Measurements from ENCODE around the gene WNK1. TPM values are rescaled to one million over a fixed set of nuclear protein-coding genes. Genes with fewer than 3 reads are reported as not detected.
"Not testable (repeated sequence)": the region's sequence is repeated elsewhere in the genome, so short reads cannot be mapped to it uniquely, and the experiment has no call there.

Gene WNK1
- total RNA-seq, result 100 to 1,000 TPM; 109 to 245 (median 135) TPM

DNA sequence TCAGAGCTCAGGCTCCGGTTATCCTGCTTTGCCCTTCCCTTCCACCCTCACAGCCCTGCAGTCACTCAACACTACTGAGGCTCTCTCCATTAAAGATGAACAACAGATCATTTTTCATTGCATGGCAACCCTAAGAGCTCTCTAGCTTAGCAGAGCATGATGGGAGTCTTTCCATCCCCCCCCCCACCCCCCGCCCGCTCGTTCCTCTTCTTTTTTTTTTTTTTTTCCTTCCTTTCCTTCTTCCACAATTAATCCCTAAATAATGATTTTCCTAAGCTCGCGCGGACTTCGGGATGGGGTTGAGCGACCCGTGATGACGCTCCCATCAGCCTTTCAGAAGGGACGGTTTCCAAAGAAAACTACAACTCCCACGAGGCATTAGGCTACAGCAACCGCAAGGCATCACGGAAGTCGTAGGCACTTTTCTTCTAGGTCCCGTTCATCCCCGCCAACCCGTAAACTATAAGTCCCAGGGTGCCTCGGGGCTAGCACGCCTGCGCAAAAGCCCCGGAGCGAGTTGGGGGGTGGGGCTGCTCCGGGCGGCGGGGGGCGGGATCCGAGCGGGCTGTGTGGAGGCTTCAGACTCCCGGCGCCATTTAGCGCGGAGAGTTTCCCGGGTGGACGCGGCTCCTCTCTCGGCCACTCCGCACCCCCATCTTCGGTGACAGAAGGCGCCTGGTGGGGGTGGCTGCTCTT is at the start of gene WNK1:
WNK1 (plus strand) TSS at position 581 of the 696 bp plus-strand sequence. CDS start 987 bp downstream, outside the sequence.
- 0 to 1% methylated on average over 4 to 16 of the region's 41 CpGs for WGBS, 2 donors (ENCODE audit: low coverage in 1 of 2)
- H3K4me1 ChIP-seq, result peaks cover 0 to 37% (median 18%) of the 10 kb centered on the region in 3 donors
- H3K27me3 ChIP-seq, result no peaks in the 10 kb centered on the region
- no peaks in the 10 kb centered on the region for H3K9me3 ChIP-seq
- H3K27ac ChIP-seq, result peak within 1 kb of the TSS; percentile 96 to 99 (median 98)
- ATAC-seq, result peak; percentile 92
- TF ChIP-seq CTCF (IDR thresholded peaks at IDR 0.05) (no peak), EP300 (IDR thresholded peaks at IDR 0.05) (no peak), POLR2A (IDR thresholded peaks at IDR 0.05) (peak; percentile 80 to 84), POLR2AphosphoS5 (IDR thresholded peaks at IDR 0.05) (peak; percentile 64)
- H3K4me3 ChIP-seq, result peak within 1 kb of the TSS; percentile 92 to 96
- no peaks in the 10 kb centered on the region for H3K36me3 ChIP-seq

- Histone ChIP-seq H3K9me3 (no peaks in the 10 kb centered on the region), H3K27me3 (no peaks in the 10 kb centered on the region), H3K27ac (no peak overlapping the region), H3K4me1 (no peaks in the 10 kb centered on the region), H3K36me3 (no peaks in the 10 kb centered on the region), H3K4me3 (no peak overlapping the region)
- WGBS, 2 donors (ENCODE audit: low coverage in 1 of 2), result 78 to 87% methylated on average over 4 to 5 of the region's 5 CpGs
- no peak for ATAC-seq
- no peak for TF ChIP-seq EP300 (IDR thresholded peaks at IDR 0.05)
These were observed 47.7 kb upstream of the WNK1 start for GRCh38 chr12:704516-705242.

DNA sequence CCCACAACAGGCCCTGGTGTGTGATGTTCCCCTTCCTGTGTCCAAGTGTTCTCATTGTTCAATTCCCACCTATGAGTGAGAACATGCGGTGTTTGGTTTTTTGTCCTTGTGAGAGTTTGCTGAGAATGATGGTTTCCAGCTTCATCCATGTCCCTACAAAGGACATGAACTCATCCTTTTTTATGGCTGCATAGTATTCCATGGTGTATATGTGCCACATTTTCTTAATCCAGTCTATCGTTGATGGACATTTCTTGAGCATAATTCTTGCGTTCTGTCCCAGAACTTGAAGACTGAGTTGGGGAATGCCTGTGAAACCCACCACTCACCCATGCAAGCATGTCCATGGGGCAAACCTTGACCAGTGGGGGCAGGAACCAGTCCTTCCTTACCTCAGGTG is 44.3 kb upstream of the WNK1 start:
- ATAC-seq, H3K27me3 ChIP-seq: not testable (repeated sequence)
- 0% methylated on average over 1 of the region's 3 CpGs; no CpG with 5 or more reads in 1 of the 2 donors for WGBS, 2 donors (ENCODE audit: low coverage in 1 of 2)

DNA sequence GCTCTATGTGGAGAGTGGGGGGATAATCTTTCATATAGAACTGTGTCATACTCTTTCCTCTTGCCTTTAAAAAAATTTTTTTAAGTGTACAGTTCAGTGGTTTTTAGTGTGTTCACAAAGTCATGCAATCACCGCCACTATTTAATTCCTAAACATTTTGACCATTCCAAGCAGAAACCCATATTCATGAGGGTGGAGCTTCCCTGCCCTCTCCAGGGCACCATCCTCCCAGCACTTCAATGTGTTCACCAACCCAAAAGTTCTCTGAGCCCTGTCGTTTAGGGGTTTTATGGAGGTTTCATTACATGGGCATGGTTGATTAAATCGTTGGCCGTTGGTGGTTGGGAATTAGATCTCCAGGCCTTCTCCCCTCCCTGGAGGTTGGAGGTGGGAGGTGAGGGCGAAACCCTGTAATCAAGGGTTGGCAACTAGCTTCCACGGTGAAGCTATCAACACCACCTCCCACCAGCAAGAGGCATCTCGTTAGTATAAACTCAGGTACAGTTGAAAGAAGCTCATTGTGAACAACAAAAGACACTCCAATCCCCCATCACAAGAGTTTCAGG is 42.8 kb upstream of the WNK1 start:
- H3K4me3 ChIP-seq, result no peak overlapping the region
- no peak for TF ChIP-seq POLR2AphosphoS5 (IDR thresholded peaks at IDR 0.05)
- TF ChIP-seq CTCF (IDR thresholded peaks at IDR 0.05), result no peak
- no peak for TF ChIP-seq EP300 (IDR thresholded peaks at IDR 0.05)
- no peak for TF ChIP-seq POLR2A (IDR thresholded peaks at IDR 0.05)
- H3K36me3 ChIP-seq, result no peaks in the 10 kb centered on the region
- no peaks in the 10 kb centered on the region for H3K27me3 ChIP-seq
- no peak overlapping the region for H3K27ac ChIP-seq
- no peak for ATAC-seq
- WGBS, 2 donors (ENCODE audit: low coverage in 1 of 2), result 79% methylated on average over 5 of the region's 7 CpGs
- H3K4me1 ChIP-seq, result no peaks in the 10 kb centered on the region
- no peaks in the 10 kb centered on the region for H3K9me3 ChIP-seq

More for the DNA sequence above, 44.3 kb upstream of the WNK1 start:
- H3K4me3 ChIP-seq, H3K27ac ChIP-seq, H3K4me1 ChIP-seq, H3K9me3 ChIP-seq, H3K36me3 ChIP-seq: not testable (repeated sequence)

DNA sequence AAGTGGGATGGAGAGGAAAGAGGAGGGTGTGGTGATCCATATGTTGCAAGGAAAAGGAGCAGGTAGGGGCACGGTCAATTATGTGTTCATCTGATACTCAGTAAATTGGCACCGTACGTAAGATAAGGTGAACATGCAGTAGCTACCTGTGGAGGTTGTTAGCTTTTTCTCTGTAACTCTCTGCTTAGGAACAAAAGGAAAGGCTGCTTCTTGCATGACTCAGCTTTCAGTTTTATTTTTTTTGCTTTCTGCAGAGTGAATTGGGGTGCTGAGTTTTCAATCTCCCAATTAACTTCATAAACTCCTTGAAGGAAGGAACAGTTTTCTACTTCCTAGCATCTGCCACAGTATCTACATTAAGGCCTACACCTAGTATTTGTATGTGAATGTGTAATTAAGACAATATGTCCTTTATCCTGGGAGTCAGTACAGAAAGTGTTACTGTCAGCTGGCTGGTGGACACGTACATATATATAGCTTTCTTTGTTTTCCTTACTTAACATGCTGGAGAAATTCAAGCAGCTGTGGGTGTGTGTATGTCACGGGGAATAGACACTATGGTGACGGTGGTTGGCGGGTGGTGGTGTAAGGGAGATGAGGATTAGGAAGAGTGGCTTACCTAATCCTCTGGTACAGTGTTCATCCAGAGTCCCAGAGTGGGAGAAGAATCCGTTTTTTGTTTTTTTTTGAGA is 40.1 kb upstream of the WNK1 start:
- no peaks in the 10 kb centered on the region for H3K4me1 ChIP-seq
- no peaks in the 10 kb centered on the region for H3K27me3 ChIP-seq
- H3K4me3 ChIP-seq, result no peak overlapping the region
- TF ChIP-seq POLR2A (IDR thresholded peaks at IDR 0.05) (no peak), CTCF (IDR thresholded peaks at IDR 0.05) (no peak), POLR2AphosphoS5 (IDR thresholded peaks at IDR 0.05) (no peak), EP300 (IDR thresholded peaks at IDR 0.05) (no peak)
- H3K36me3 ChIP-seq, result no peaks in the 10 kb centered on the region
- 38 to 78% methylated on average over 8 of the region's 8 CpGs for WGBS, 2 donors (ENCODE audit: low coverage in 1 of 2)
- H3K9me3 ChIP-seq, result no peaks in the 10 kb centered on the region
- ATAC-seq, result no peak
- H3K27ac ChIP-seq, result no peak overlapping the region
